Stimulated activated CD4-positive, alpha-beta T cell treated with anti-CD3 and anti-CD28 coated beads, Interleukin-15, amount 100 ng/mL, for 48 hours (primary cell): ENCODE measurements around the gene RASEF.

Experiments
- DNase-seq, 2 donors: peaks; one replicate each; pipeline ENCODE4 v3.0.0-alpha.2; 2020; ENCODE audit warnings: low read depth in 2 of 2

Gene RASEF

DNA sequence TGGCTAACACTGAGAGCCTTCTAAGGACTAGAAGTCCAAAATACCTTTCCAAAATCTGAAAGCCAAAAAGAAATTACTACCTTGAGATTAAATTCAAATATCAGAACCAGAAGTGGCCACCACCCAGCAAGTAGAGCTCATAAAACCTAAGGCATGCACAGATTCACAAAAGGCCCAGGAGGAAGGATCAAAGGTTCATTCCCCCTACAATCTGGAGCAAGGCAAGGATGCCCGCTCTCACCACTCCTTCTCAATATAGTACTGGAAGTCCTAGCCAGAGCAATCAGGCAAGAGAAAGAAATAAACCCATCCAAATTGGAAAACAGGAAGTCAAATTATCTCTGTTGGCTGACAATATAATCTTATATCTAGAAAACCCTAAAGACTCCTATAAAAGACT, 6.0 kb downstream of the RASEF start:
- no peak for DNase-seq

- DNase-seq, result no peak
Measured at GRCh38 chr9:83056174-83056573, 6.8 kb downstream of the RASEF start.

DNA sequence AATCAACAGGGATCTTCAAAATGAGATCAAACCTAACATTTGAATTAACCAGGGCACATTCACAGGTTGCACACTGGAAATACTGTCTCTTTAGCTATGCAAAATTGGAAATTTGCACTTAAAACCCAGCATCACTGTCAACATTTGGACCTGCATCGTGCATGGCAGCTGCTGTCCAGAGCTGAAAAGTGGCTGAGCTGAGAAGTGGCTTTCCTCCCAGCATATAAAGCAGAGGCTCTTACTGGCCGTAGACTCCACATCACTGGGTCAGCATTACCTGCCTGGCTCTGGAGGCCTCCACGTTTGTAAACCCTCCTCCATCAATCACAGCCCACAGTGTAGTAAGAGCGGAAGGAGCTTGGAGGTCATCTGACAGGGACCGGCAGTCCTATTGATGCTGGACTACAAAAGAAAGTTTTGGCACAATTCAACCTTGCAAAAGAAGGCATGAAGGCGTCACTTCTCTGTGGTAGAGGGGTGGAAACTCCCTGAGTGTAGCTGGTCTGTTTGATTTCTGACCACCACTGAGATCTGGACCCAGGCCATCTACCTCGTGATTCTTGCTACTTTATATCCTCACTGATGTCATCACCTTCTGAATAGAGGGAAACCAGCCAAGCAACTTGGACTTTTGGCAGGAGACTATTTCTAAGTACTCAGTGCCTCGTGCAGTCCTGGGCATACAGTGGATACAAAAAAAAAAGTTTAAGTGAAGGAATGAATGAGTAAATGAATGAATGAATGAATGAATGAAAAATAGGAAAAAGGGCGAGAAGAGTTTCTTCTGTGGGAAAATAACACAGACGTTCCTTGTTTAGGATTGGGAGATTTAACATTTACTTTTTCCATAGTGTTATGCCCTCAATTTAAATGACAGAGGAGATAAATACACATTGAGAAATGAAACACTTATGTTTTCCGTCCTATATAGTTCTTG, 14.8 kb downstream of the RASEF start:
- no peak for DNase-seq

- no peak for DNase-seq
Measured at GRCh38 chr9:83043597-83043996, 19.3 kb downstream of the RASEF start.

- no peak for DNase-seq
Measured at GRCh38 chr9:83041771-83042170, 21.2 kb downstream of the RASEF start.

DNA sequence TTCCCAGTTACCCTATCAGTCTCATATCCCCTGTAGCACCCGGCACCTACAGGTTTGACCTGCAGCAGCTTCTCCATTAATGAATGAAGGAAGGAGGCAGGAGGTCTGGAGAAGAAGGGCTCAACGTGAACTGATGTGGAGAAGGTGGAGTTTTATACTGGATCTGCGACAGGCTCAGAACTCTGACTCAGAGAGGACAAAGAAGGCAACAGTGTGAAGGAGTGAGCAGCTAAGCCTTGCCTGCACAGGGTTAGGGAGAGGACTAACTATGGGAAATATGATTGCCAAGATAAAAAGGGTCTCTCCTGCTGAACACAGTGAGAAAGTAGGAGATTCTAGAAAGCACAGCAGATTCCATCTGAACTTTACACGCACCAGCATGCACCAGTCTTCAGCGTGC, 23.6 kb downstream of the RASEF start:
- no peak for DNase-seq

GRCh38 chr9:83036043-83036442, 26.9 kb downstream of the RASEF start:
- no peak for DNase-seq

- no peak for DNase-seq
Measured at GRCh38 chr9:83035143-83035542, 27.8 kb downstream of the RASEF start.

GRCh38 chr9:83034587-83034986, 28.4 kb downstream of the RASEF start:
- DNase-seq, result no peak

GRCh38 chr9:83034026-83034425, 28.9 kb downstream of the RASEF start:
- DNase-seq, result no peak

GRCh38 chr9:83032065-83032625, 30.8 kb downstream of the RASEF start:
- no peak for DNase-seq

GRCh38 chr9:83030391-83031107, 32.4 kb downstream of the RASEF start:
- no peak for DNase-seq

DNA sequence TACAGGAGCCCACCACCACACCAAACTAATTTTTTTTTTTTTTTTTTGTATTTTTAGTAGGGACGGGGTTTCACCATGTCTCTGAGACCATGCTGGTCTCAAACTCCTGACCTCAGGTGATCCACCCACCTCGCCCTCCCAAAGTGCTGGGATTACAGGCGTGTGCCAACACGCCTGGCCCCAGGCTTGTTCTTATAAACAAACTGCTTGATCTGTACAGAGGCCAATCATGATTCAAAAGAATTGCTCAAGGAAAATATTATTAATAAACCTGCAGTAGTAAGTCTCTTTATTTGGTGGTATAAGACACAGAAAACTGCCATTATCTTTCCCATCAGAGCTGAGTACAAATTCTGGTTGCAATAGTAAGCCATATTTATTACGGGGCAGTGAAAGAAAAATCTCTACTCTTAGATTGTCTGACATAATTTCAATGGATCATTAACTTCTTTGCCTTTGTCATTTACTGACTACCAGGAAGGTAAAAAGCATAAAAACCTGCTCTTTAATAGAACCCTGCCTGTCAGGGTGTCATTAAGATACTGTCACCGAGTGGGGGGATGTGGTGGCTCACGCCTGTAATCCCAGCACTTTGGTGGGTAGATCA, 33.3 kb downstream of the RASEF start:
- no peak for DNase-seq

- DNase-seq, result no peak
Measured at GRCh38 chr9:83027153-83027891, 35.6 kb downstream of the RASEF start.

DNA sequence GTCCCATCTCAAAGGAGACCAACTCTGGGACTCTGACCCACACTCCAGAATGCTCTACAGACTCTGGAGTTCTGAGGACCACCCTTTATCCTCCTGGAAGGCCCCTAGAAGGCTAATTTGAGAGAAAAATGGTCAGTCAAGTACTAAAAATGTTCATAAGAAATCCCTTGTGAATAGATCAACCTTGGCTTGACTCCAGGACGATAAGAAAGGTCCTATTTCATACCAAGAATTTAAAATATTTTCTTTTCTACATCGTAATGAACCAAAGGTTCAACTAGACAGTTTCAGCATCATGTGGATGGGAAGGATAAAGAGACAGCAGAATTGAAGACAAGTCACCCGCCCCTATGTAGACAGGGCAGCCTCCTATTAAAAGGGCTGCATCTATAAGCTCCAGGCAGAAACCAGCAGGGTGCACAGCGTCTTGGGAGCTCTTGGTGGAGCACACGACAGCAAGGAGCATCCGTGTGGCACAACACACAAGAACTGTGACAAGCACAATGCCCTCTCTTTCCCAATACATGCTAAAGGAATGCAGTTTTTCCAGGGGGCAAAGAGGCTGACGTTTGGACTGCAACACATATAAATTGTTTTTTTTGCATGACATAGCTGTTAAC, 38.3 kb downstream of the RASEF start:
- DNase-seq, result no peak

DNA sequence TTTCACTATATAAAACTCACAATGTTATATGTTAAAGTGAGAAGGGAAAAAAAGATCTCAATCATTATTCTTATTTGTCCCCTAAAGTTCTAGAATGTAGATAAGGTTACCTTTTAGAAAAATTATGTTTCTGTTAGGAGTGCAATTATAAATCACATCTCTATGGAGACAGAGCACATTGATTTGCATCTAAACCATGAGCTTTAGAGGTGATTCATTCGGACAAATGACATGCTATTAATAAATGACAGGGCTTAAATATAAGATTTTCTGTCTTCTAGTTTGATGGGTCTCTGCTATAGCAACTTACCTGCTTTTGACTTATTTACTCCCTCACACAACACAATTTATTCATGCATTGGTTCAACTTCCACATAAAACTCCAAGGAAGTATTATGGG, 39.8 kb downstream of the RASEF start:
- DNase-seq, result no peak

DNA sequence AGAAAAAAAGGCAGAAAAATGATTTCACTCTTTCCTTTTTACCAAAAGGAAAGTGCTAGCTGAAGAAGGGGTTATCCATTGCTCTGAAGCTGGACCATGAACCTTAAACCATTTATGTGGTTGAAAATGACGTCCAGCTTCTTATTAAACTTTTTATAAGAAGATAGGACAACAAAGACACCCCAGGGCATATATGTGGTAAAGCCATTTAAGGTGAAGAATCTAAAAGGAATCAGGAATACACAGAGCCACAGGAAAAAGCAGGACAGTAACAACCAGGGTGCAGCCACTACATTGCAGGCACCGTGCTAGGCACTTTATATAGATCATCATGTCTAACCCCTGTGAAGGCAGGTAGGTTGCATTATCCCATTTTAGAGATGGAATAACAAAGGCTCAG, 42.1 kb downstream of the RASEF start:
- no peak for DNase-seq

DNA sequence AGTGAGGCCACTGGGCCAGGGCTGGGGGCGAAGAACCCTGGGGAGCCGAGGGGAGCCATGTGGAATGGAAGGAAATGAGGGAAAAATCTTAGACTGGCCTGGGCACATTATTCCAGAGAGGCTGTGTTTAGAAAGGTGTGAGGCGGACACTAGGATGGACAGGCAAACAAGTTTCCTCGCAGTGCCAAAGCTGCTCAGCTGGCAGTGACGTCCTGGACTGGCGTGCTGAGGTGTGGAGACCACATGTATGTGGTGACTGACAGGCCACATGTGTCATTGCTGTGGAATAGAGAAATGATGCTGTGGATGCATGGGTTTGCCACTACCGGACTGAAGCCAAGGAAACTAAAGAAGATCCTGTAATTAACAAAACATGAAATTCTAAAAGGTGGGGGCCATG, 42.6 kb downstream of the RASEF start:
- DNase-seq, result no peak

DNA sequence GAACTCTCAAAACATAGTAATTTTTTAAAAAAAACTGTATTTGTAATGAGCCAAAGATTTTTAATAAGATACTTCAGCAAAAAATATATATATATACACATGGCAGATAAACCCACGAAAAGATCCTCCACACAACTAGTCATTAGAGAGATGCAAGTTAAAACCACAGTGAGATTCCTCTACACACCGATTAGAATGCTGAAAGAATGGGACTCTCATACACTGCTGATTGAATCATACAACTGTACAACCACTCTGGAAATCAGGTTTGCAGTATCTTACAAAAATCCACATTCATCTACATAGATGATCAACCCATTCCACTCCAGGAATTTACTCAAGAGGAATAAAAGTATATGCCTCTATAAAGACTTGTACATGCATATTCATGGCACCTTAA, 43.7 kb downstream of the RASEF start:
- no peak for DNase-seq

DNA sequence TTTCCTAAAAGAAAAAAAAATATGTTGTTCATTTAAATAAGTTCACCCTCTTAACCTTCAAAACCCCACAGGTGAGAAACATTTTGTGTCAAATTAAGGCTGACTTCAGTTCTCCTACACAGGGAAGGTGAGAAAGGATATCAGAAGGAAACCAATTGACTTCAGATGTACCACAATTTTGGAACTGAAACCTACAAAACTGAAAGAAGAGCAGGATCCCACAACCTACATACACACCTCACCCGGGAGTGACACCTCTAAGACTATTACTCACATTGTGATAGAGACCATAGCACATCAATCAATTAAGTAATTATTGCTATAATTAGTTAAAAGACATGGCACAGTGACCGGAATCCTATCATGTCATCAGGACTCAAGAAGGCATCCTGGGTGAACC, 47.0 kb downstream of the RASEF start:
- no peak for DNase-seq
